AG10803 (cell line): ENCODE measurements around the gene TBX18.
A peak's percentile ranks its signal among the peaks of the same experiment; 100 is the strongest.

Source experiments
- DNase-seq: peaks from one replicate; pipeline ENCODE4 v3.0.0; 2010; ENCODE audit warnings: low read depth
- H3K4me3 ChIP-seq: 2 replicates; pipeline ENCODE4 v1.5.1; 2011; ENCODE audit warnings: mild to moderate bottlenecking, low read length, control low read depth
- TF ChIP-seq, protein P1 (sequence below): conservative IDR thresholded peaks from 2 replicates; pipeline ENCODE4 v1.5.1; 2011; ENCODE audit warnings: mild to moderate bottlenecking, low read length, control low read depth, inconsistent platforms

The TBX18 gene

DNA sequence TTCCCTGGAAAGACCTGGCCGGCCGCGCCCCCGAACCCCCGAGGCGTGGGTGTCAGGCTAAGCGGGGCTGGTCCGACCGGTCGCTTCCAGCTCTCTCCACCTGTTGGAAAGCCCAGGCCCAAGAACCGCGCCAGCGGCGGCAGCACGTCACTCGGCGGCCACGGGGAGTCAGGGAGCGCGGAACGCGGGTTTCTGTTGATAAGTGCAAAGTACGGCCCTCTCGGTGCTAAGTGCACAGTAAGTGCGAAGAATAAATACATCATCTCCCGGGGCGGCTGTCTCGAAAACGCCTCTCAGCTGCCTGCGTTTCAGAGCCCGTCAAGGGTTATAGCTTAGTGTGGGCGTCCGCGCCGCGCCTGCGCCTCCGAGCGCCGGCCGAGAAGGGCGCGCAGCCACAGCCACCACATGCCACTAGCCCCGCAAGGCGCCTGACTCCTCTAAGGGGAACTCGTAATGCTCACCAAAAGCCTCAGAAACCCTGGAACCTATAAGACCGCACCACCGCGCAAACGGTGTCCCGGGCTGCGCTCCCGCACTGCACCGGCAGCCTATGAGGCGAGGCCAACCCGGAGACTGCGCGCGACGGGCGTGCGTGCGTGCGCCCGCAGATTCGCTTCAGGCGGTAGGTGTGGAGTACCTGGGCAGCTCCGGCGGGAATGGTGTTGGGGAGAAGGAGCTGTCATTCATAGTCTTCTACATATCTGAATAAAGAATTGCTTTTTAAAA, 9.2 kb upstream of the TBX18 start:
- peak overlapping the region; percentile 59 for H3K4me3 ChIP-seq
- DNase-seq: peak; percentile 33
- TF ChIP-seq, protein P1, sequence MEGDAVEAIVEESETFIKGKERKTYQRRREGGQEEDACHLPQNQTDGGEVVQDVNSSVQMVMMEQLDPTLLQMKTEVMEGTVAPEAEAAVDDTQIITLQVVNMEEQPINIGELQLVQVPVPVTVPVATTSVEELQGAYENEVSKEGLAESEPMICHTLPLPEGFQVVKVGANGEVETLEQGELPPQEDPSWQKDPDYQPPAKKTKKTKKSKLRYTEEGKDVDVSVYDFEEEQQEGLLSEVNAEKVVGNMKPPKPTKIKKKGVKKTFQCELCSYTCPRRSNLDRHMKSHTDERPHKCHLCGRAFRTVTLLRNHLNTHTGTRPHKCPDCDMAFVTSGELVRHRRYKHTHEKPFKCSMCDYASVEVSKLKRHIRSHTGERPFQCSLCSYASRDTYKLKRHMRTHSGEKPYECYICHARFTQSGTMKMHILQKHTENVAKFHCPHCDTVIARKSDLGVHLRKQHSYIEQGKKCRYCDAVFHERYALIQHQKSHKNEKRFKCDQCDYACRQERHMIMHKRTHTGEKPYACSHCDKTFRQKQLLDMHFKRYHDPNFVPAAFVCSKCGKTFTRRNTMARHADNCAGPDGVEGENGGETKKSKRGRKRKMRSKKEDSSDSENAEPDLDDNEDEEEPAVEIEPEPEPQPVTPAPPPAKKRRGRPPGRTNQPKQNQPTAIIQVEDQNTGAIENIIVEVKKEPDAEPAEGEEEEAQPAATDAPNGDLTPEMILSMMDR: no peak

DNA sequence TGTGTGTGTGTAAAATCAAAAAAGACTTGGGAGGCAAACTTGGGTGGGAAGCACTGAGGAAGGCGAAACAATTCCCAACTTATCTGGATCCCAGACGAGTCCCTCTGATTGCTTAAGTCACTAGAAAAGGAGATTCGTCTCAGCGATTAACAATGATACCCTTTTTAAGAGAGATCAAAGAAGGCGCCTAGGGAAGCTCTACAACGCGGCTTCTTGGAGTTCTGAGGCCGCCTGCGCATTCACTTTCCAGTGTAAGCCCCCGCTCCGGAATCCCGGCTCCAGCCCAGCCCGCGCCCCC, 8.7 kb upstream of the TBX18 start:
- peak overlapping the region; percentile 59 for H3K4me3 ChIP-seq
- TF ChIP-seq, protein P1: no peak
- DNase-seq: no peak

DNA sequence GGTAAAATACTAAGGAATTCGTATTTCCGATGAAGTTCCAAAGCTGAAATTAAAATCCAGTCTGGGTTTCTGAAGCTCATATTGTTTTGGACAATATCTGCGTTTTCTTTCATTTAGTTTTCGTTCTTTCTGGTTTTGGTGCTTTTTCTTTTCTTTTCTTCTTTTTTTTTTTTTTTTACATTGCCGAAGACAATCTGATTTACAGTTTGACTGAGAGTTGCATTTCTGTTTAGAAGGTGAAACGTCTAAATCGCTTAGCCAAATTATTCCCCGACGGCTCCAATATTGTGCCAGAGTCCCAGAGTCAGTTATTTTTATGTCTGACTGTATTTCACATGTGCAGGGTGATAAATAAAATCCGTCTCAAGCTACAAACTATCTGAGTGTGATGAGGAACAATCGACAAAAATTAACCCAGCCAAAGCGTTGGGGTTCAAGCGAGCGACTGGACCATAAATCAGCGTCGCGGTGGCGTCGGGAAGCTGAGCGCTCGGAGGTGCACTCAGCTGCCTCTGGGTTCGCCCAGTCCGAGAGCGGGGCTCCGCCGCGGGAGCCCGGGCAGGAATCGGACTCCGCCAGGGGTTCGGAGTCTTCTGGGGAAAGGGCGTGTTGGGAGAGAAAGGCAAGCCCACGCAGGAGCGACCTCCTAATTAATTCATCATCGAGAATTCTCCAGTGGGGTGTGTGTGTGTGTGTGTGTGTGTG, 8.2 kb upstream of the TBX18 start:
- peak overlapping the region; percentile 59 for H3K4me3 ChIP-seq
- TF ChIP-seq, protein P1: no peak
- DNase-seq: no peak

DNA sequence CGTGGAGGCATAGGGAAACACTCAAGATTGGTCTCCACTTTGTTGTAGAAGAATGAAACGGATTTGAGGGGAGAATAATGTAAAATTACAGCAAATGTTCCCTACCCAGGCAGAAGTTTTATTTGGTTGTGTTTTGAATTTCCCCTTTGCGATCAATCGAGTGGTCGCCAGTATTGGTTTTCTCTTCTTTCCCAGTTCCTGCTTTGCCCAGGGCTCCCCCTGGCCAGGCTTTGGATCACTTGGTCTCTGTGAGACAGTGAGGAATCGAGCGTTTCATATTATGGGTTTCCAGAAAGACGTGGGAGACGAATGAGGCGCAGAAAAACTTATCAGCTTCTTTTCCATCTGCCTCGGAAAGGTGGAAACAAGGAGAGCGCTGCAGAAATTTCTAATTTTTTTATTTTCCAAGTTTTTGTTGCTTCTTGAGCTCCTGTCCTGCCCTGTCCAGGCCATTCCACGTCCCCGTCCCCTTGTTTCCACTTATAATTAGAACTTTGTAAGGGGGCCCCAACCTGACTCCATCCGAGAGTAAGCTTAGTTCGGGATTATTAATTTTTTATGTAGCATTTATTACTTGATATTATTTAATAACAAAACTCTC, 7.5 kb upstream of the TBX18 start:
- no peak overlapping the region for H3K4me3 ChIP-seq
- TF ChIP-seq, protein P1: no peak
- no peak for DNase-seq

DNA sequence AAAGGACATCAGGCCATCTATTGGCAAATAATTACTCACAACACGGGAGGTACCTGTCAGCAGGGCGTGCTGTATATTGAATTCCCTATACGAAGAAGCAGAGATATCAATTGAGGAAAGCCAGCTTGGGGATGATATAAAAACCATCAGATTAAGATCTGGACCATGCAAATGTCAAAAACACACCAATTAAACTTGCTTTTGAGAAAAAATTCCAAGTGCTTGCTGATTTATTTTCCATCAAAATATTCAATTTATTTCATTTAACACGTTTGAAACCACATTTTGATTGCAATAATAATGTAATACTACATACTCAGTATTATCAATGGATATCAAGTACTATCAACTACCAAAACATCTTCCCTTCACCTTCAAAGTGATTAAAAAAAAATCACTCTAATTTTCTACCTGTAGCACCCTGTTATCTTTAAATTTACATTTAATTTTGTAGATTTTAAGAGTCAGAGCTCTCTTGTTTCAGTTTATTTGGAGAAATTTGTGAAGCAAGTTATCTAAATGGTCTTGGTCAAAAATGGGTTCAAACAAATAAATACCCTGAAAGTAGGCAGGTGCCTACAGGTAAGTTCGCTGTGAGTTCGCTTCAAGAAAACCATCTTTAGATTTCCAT, 6.8 kb upstream of the TBX18 start:
- no peak overlapping the region for H3K4me3 ChIP-seq
- DNase-seq: no peak
- TF ChIP-seq, protein P1: no peak

DNA sequence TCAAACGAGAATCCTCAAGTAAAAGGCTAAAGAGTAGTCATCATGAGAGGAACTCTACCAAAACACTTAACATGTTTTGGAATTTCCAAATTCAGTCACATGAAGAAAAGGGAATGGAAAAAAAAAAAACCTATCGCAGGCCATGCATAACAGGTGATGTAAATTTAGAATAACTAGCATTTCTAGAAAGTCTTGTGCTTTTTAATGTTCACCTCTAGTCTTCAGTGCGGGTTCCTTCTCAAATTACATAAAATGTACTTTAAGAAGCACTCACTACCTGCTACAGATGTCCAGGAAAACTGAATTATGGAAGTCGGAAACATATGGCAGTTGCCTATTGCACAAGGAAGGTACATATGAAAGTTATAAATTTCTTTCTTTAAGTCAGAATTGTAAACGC, 6.1 kb upstream of the TBX18 start:
- TF ChIP-seq, protein P1: no peak
- DNase-seq: no peak

More for the DNA sequence above, 6.1 kb upstream of the TBX18 start:
- H3K4me3 ChIP-seq: no peak overlapping the region
